CD4-positive, alpha-beta T cell treated with Interleukin-10 for 1 hour (primary cell): ENCODE measurements around the gene HOXA7.

Experiments used
- DNase-seq: peaks from one replicate; pipeline ENCODE4 v3.0.0-alpha.2; 2020

HOXA7 gene

DNA sequence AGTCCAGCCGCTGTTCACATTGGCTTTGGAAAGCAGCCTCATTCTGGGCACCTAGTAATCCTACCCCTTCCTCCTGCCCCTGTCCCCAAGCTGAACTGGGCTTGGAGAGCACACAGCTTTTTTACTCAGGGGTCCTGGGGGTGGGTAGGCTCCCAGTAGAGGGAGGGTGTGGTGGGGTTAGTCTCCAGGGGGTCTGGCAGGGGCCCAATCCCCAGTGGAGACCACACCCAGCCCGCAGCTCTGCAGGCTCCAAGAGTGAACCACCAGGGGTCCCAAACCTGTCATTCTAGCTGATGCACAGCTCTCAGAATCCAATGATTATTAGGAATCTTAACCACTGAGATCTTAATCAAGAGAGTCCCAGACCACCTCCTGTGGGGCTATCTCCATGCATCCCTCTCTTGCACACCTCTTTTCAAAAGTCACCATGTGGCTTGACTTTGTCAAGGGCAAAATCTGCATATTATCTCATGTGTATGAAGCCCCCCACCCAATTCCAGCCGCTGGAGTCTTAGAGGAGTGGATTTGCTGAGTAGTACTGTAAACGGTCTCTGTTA lies 25.9 kb upstream of the HOXA7 start:
- no peak for DNase-seq

GRCh38 chr7:27181795-27182275 lies 25.4 kb upstream of the HOXA7 start:
- no peak for DNase-seq

DNA sequence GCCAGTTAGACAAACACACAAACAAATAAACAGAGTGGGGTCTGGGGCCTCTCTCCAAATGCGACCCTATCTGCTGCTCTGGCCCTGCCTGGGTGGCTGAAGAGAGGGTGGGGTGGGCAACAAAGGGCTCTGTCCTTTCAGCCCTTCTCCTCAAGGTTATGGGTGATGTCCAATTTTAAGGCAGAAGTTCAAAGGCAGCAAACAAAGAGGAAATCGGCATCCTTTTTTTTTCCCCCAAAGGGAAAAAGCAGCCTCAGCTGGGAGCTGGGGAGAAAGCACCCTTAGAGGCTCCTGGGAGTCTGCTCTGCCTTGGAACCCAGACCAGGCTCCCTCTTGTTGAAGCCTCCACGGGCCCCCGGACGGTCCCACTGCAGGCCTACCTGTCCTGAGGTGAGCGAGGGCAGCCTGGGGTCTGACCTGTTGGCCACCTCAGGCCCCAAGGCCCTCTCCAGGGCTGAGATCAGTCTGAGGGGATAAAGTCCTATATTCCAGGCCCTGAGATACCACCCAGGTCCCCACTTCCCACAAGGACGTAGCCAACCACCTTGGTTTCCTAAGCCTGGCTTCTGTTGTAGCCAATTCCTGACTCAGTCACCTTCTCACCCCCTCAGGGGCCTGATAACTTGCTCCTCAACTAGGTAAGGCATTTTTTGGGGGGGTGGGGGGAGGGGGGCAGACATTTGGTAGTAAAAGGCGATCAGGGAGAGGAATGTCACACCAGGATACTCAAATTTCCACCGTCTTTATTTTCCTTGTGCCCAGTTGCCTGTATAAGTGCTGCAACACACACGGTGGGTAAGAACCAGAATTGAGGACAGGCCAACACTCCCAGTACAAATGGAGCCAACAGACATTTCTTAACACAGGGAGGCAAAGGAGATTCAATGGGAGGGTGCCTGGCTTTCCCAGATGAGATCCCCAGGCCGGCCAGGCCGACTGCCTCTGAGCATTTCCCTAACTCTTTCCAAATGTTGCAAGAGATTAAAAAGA lies 24.3 kb upstream of the HOXA7 start:
- DNase-seq = no peak

DNA sequence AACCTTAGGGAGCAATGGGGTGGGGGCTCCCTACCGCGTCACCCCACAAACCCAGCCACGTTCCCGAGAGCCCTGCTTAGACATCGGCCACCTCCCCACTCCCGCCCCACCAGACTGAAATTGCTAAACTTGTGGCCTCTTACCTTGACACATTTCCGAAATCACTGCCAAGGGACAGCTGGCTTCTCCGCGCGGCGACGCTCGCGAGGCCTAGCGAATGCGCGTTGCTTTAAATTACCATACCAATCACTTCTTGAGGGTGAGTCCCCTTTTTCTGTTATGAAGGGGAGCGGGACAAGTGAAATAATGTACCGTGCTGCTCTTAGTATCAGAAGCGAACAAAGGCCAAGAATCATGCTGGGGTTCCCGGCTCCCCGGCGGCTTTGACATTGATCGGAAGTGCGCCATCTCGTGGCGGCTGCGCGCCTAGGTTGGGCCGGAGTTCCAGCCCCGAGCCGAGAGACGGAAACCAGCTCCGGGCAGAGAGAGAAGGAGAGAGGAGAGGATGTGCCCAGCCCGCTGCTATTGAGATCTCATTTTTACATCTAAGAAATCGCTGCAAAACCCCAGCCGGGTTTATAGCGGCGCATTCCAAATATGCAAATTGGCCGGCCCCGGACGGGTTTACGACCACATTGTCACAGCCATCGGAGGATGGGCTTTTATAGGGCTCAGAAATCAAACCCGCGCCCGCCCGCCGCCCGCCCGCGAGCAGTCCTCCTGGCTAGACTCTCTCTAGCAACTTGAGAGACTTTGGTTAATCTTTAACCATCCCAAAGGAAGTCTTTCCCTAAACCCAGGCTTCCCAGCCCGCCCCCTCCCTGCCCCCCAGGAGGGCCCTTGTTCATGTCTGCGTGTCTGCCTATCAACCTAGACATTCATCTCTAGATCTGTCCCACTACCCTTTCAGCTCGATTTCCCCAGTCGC lies 23.3 kb upstream of the HOXA7 start:
- DNase-seq = peak; percentile 60

DNA sequence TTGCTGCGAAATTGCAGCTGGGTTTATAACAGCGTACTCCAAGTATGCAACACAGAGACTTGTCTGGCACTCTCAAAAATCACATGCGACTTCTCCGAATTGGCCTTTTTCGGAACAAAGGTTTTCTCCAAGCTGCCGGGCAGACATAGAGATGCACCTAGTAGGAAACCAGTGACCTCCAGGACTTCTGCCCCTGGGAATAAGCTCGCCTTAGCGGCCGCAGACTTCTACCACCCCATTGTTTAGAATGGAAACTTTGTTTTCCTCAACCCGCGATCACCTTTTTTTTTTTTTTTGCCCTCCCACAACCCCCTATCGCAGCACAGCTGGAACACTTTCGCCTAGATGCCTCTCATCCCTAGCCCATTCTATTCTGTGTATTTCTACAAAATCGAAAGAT lies 22.6 kb upstream of the HOXA7 start:
- DNase-seq = no peak

- DNase-seq = no peak
Measured at GRCh38 chr7:27178366-27178765, 21.9 kb upstream of the HOXA7 start.

DNA sequence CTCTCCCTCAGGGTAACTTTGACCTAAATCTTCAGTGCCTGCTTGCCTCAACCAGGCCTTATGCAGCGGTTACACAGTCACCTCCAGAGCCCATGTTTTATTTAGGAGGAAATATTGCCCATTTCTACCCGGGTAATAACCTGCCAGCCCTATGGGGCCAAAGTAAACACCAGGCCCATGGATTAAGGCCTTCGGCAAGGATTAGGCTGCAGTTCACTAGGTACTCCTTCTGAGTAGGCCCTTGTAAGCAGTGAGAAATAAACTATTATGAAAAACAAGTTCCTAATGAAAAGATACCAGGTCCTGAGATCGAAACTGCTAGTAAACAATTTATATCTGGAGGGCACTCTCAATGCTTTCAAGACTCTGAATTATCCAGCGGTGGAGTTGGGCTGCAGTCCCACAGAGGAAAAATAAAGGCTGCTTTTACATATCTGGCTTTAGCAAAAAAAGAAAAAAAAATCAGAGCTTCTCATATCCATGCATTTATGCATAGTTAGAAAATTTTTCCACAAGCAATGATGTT lies 21.4 kb upstream of the HOXA7 start:
- no peak for DNase-seq

DNA sequence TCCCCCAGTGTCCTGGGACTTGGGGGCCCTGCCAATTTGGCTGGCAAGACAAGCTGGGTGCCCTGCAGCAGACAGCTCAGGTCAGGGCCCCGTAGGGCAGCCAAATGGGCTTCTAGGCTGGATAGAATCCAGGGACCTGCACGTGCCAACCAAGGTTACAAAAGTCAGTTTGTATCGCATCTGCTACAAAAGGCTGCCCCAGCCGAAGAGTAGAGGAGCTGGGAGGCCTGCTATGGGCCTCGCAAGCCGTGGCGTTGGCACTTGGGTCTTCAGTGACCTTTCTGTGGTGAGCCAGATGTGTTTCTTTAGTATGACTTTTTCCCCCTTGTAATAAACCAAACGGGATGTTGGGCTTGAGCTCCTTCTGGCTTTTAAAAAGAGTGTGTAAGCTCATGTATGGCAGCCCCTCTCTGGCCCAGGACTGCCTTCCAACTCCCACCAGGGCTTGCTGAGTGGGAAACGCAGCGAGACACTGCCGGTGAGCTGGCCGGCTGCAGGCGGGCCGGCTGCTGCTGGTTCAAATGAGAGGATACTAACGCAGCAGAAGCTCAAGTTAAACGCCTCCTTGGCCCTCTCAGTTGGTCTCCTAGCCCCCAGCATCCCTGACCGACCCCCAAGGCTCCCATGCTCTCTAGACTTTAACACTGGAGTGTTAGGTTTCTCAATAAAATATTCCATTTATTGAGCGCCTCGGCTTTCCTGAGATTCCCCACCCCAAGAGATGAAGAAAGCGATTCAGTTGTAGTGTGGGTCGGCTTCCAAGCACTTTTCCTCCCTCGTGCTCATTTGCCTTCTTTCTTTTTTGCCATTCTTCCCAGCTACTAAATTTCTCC lies 20.7 kb upstream of the HOXA7 start:
- no peak for DNase-seq

GRCh38 chr7:27176524-27176845 lies 20.0 kb upstream of the HOXA7 start:
- DNase-seq = no peak

DNA sequence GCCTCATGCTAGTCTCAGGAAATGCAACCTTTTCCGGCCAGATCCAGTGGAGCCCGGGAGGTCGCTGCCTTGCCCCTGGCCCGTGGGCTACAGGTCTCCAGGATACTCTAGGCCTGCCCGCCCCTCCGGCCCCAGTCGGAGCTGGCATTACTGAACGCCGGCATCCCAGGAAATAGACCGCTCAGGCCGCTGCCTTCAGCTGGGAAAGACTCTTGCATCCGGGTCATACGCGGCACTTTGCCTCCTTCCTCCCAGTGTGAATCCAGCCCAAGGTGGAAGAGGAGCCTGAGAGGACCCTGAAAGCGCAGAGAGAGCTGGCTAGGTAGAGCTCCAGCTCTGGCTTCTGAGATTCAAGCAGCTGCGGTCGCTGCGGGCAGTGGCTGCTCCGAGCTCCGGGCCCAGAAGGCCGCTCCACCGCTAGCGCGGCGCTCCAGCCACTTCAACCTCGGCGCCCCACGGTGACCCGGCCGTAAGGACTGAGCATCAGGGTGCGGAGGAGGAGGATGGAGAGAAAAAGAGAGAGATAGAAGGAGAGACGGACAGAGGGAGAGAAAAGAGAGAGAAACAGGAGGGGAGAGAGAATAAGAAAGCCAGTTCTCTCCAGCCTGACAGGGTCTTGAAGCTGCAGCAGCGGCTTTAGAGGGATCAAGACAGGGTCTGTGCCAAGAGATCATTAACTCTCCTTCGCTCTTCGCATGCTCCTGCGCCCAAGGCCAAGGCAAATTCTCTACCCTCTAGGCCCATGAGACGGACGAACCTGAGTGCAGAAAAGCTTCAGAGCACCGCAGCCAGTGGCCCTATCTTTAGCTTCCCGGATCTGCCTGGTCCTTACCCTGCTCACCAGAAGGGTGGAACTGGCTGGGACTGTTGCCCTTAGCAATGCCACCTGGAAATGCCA lies 19.4 kb upstream of the HOXA7 start:
- DNase-seq = no peak

DNA sequence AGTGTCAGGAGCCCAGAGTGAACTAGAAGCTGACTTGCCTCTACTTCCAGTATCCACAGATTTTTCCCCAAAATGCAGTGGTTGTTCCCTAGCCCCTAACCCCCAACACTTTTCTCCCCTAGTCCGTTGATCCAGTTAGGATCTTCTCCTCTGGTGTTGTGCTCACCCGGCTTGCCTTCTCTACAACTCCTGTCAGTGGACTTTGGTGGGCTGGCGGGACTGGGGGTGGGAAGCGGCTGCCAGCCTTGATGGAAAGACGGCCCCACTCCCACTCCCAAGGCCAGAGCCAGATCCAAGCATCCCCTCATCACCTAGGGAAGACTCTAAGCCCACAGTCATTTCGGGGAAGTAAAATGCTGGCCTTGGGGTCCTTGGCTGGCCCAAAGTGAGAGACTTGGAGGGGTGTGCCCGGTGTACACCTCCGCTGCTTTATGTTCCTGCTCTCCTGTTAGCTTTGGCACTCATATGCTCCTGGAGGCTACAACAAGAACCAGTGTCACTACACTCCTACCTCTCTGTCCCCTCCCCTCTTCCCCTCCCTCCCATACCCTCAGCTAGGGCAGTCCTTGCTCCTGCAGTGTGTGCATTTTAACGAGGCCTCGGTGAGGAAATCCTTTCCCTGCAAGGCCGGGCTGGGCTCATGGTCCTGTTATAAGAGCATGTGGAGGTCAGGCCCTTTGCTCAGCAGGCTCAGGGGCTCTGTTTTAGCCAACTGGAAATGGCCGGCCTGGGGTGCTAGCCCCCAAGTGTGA lies 18.6 kb upstream of the HOXA7 start:
- no peak for DNase-seq

DNA sequence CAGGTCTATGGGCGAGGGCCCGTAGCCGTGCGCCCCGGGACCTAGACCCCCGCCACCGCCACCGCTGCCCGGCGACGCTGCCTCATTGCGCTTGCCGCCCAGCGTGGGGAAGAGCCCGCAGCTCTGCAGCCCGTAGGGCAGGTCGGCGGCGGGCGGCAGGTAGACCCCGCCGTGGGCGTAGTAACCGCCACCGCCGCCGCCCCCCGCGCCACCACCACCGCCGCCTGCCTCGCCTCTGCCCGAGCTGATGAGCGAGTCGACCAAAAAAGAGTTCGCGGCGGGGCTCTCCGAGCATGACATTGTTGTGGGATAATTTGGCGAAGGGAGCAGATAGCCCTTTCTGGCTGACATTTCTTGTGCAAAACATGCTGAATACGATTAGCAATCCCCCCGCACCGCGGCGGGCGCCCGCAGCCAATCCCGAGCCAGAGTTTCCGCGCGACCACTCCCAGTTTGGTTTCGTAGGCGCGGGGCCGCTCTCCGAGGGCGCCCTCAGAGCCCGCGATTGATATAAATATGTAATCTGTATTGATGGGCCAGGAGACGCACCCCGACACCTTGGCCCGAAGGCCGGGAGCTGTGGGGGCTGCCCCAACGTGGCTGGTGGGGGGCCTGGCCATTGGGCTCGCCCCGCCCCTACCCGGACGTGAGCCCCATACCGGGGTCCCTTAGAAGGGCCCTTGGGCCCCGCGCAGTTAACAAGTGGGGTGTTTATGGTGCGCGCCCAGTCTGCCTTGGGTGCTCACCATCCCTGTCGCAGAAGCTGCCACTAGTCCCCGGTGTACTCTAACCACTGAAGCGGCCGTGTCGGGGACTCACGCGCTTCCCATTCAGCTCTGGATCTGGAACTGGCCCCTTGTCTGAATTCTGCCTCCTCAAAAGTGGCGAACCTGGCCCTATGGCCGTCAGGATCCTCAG lies 17.7 kb upstream of the HOXA7 start, which contains the start of gene HOXA10:
TSS of gene HOXA10 (minus strand) at position 365 of the 918 bp plus-strand sequence. CDS start at position 351, 14 bp downstream.
- DNase-seq = no peak

DNA sequence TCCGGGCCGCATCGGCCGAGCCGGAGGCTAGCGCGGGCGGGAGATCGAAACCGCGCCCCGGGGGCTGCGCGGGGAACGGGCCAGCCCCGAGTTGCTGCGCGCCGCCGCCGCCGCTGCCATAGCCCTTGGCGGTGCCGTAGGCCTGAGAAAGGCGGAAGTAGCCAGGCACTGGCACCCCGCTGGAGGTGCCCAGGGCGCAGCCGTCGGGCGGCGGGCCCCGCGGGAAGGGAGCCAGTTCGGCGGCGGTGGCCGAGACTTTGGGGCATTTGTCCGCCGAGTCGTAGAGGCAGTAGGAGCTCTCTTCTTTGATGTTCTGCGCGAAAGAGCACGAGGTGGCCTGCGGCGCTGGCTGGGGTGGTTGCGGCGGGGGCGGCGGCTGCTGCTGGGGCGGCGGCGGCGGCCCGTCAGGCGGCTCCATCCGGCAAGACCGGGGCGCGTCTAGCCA lies 17.1 kb upstream of the HOXA7 start:
- DNase-seq = peak; percentile 35

- DNase-seq = no peak
Measured at GRCh38 chr7:27172823-27173510, 16.5 kb upstream of the HOXA7 start.

DNA sequence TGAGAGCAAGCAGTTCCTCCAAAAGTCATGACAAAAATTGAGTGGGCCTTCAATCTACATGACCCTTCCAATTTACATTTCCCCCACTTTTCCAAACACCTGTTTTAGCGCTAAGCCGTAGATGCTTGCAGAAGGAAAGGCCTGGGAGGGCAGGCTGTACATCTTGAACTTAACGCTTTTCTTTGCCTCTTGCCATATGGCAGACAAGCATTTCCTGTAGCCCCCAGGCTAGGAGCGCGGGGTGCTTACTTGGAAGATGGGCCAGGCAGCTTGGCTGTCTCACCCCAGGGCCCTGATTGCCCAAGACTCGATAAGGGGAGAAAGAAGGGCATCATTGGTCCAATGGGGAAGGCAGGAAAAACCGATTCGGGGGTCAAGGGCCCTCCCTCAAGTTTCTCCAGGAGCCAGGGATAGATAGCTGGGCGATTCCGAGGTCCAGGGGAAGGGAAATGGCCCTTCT lies 15.9 kb upstream of the HOXA7 start:
- DNase-seq = no peak

DNA sequence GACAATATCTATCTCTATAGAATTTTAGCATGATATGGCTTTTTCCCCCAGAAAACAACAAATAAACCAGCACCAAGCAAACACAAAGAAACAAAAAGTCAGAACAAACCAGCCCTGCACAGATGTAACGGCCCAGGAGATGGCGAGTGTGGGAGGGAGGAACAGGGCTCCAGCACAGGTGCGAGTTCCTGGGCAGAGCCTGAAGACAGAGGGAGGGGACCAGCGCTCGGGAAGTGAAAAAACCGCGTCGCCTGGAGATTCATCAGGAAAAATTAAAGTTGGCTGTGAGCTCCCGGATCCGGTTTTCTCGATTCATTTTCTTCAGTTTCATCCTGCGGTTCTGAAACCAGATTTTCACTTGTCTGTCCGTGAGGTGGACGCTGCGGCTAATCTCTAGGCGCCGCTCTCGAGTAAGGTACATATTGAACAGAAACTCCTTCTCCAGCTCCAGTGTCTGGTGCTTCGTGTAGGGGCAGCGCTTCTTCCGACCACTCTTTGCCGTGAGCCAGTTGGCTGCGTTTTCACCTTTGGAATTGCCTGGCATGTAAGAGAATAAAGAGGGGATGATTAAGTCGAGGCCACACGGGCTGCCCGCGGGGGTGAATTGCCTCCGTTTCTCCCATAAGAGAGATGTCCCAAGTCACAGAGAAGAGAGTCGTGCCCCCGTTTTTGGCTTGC lies 15.3 kb upstream of the HOXA7 start:
- no peak for DNase-seq

GRCh38 chr7:27171325-27171636 lies 14.8 kb upstream of the HOXA7 start:
- DNase-seq = no peak
